Spleen (tissue), 7 donors: Measurements from ENCODE around the gene LOXL1.

ENCODE experiments used
- POLR2A ChIP-seq, 3 donors: fragments of 450-650 bp; IDR thresholded peaks; one replicate each; pipeline ENCODE4 v1.5.1; 2017; ENCODE audit warnings: antibody characterized with exemption in 3 of 3, mild to moderate bottlenecking in 1 of 3
- POLR2AphosphoS5 ChIP-seq, 3 donors: sonication (generic); formaldehyde crosslinking; IDR thresholded peaks; one replicate each; pipeline ENCODE4 v1.5.1; 2017; ENCODE audit warnings: antibody characterized with exemption in 3 of 3
- TF ChIP-seq, protein P1 (sequence below), 11 experiments: fragments of 200-600 bp in 7 of 11; fragments of 450-650 bp in 4 of 11; sonication (generic) in 4 of 11; IDR thresholded peaks in 8 of 11; conservative IDR thresholded peaks in 3 of 11; 1 replicate in 7 of 11; 2 replicates in 4 of 11; pipeline versions ENCODE4 v1.4.0 to v1.8.0; 2016 to 2021; ENCODE audit warnings: antibody characterized with exemption in 11 of 11, inconsistent platforms in 4 of 11, mild to moderate bottlenecking in 1 of 11
- donor health status: DM: no; HTN: no; CAD: no; lungs with moderate emphysema.
- donor health status: DM: no; HTN: no; CAD: no.
- donor health status: DM: no; HTN: no; CAD: no.

DNA sequence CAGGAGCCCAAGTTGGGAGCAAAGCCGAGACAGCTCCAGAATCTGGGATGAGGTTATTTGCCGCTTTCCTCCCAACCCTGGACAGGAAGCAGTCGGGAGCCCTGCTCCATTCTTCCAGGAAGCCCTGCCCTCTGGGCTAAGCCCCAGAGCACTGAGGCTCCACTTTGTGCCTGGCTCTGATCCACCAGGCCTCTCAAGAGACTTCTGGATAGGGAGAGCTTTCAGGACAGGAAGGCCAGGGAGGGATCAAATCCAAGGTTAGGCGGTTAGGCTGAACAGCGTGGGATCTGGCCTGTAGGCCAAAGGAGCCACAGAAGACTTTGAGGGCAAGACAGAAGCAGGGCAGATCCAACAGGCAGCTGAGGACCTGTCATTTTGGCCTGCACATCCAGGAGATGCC lies 65.0 kb downstream of the LOXL1 start:
- no peak for TF ChIP-seq POLR2A (IDR thresholded peaks at IDR 0.05)
- TF ChIP-seq, protein P1, sequence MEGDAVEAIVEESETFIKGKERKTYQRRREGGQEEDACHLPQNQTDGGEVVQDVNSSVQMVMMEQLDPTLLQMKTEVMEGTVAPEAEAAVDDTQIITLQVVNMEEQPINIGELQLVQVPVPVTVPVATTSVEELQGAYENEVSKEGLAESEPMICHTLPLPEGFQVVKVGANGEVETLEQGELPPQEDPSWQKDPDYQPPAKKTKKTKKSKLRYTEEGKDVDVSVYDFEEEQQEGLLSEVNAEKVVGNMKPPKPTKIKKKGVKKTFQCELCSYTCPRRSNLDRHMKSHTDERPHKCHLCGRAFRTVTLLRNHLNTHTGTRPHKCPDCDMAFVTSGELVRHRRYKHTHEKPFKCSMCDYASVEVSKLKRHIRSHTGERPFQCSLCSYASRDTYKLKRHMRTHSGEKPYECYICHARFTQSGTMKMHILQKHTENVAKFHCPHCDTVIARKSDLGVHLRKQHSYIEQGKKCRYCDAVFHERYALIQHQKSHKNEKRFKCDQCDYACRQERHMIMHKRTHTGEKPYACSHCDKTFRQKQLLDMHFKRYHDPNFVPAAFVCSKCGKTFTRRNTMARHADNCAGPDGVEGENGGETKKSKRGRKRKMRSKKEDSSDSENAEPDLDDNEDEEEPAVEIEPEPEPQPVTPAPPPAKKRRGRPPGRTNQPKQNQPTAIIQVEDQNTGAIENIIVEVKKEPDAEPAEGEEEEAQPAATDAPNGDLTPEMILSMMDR (IDR thresholded peaks at IDR 0.05 in 8 of 11, conservative IDR thresholded peaks at IDR 0.05 in 3 of 11) = no peak
- peak in 2 of 3 donors; percentile 59 to 68 for TF ChIP-seq POLR2AphosphoS5 (IDR thresholded peaks at IDR 0.05)
